Measurements from ENCODE around the gene FAM174B.
"Not testable (repeated sequence)": the region's sequence is repeated elsewhere in the genome, so short reads cannot be mapped to it uniquely, and the experiment has no call there.

The FAM174B gene

DNA sequence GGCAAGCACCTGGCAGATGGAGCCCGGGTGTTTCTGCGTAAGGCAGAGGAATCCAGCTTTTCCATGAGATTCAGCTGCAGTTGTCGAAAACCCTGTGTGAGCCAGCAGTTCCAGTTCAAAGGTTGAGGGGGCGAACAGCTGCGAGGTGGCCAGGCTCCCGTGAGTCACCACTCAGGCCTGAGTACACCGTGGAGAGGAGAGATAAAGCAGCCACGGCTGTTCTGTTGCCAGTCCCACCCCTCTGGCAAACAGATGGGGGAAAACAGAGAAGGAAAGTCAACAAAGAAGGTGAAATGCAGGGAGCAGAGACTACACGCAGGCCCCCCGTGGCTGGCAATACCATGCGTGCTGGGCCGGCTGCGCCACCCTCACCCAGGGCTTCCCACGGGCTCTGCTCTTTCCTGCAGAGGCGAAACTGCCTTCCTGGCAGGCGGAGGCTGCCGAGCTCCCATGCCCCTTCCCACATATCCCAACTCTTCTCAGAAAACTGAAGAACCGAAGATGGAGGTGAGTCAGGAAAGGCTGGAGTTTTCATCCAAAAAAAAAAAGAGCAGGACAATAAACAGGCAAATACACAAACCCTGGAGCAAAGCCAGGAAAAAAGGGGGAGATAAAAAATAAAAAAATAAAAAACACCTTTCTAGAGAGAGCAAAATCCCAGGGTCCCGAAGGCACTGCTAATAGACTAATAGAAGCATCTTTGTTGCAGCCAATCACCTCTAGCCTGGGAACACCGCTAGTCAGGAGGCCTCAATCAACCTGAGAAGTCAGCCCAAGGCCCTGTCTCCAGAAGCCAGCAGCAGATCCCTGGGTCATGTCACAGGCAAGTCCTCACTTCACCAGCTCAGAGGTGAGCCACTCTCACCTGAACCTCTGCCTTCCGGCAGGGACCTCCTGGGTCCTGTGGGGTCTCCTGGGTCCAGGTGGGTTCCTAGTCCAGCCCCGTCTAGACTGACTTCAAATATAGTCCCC is 37.7 kb downstream of the FAM174B start:
- no peak for DNase-seq

DNA sequence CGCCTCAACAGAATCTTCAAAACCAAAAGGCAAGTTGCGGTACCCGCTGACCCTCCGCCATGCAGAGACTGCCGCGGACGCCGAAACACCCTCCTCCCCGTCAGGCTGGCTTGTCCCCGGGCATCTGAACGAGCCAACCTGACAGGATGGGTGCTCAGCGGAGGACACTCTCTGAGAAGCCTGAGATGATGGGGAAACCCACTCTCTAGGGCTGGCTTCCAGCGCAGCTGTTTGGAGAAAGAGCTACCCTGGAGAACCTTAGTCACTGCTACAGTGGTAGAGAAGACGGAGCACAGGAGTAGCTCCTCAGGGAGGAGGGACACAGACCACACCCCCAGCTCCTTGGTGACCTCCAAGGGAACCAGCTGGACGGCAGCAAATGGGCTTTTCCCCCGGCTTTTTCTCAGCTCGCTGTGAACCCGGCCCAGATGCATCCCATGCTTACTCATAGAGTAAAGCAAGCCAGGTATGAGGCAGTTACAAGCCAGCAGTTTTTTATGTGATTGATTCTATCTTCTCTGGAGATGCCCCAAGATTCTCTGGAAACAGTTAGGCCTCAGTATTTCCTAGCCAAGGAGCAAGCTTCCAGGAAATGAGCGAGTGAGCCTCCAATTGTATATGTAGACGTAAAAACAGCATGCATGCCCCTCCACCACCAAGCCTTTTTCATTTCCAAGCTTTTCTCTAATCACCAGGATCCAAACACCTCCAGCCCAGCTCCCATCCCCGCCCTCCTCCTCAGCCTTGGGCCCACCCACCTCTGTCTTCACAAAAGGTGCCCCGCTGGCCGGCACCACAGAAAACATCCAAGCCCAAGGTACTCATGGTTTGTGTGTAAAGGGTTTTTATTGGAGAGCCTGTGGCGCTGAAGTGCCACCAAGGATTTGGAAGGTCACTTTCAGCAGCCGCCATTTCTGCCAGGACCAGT is 38.7 kb downstream of the FAM174B start:
- no peak for DNase-seq

- DNase-seq: no peak
These were observed 40.5 kb downstream of the FAM174B start for GRCh38 chr15:92614791-92615785.

DNA sequence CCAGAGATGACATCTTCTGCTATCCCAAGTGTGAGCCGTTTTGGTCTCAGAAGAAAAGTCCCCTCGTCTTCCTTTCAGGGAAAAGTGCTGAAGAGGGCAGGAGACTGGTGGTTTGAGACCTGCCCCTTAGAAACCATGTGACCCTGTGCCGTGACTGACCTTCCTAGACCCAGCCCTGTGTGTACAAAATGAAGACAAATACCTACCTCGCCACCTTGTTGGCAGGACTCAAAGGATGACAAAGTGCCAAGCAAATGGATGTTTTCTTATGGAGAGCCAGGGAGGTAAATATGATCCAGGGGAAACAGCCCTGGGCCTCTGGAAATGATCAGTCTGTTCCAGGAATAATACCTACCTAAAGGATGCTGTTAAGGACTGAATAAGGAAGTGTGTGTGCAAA is 41.3 kb downstream of the FAM174B start:
- DNase-seq: no peak

DNA sequence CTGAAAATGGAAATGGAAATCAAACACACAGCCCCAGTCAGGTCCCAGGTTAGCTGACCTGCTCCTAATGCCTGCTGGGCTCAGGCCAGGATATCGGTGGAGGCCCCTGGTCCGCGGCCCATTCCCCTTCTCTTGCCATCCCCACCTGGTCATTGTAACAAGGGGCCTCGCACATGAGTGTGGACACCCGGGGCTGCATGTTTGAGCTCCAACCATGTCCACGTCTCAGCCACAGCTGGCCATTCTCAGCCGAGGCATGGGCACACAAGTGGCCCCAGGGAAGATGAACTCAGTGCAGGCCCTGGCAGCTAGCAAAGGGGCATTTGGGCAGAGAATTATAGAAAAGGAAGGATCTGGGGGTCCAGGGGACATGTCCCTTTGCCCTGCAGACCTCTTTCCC is 41.7 kb downstream of the FAM174B start:
- no peak for DNase-seq

- DNase-seq: no peak
These were observed 42.7 kb downstream of the FAM174B start for GRCh38 chr15:92612891-92613290.

DNA sequence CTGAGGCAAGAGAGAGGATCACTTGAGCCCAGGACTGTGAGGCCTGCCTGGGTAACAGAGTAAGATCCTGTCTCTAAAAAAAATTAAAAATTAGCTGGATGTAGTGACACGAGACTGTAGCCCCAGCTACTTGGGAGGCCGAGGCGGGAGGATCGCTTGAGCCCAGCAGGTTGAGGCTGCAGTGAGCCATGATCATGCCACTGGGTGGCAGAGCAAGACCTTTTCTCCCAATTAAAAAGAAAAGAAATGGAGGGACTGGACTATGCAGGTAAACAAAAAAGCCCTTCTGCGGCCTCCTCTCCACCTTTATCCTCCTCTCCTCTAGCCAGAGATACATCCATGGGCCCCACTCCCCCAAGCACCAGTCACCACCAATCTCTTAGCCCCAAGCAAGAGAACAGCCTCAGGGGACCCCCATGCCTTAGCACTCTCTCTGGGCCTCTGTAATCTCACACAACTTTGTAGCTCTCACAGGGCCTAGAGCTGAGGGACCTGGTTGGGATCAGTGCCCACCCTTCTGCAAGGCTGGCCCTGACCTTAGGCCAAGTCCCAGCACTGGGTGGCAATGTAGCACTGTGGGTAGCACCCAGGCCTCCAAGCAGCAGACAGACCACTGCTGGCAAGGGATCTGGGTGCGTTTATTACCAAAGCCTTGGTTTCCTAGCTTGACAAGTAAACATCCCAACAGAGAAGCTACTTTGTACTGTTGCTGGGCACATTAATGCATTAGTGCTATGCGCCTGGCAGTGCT is 43.4 kb downstream of the FAM174B start:
- DNase-seq: no peak

GRCh38 chr15:92611150-92611549 is 44.4 kb downstream of the FAM174B start:
- DNase-seq: no peak

GRCh38 chr15:92610101-92610520 is 45.5 kb downstream of the FAM174B start:
- no peak for DNase-seq

- DNase-seq: no peak
These were observed 46.5 kb downstream of the FAM174B start for GRCh38 chr15:92608866-92609700.

DNA sequence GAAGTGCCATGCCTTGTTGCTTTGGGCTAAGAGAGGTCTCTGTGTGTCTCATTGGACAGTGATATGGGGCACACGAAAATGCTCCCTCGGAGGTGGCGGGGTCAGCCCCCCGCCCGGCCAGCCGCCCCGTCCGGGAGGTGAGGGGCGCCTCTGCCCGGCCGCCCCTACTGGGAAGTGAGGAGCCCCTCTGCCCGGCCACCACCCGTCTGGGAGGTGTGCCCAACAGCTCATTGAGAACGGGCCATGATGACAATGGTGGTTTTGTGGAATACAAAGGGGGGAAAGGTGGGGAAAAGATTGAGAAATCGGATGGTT is 48.8 kb downstream of the FAM174B start:
- not testable (repeated sequence) for DNase-seq

DNA sequence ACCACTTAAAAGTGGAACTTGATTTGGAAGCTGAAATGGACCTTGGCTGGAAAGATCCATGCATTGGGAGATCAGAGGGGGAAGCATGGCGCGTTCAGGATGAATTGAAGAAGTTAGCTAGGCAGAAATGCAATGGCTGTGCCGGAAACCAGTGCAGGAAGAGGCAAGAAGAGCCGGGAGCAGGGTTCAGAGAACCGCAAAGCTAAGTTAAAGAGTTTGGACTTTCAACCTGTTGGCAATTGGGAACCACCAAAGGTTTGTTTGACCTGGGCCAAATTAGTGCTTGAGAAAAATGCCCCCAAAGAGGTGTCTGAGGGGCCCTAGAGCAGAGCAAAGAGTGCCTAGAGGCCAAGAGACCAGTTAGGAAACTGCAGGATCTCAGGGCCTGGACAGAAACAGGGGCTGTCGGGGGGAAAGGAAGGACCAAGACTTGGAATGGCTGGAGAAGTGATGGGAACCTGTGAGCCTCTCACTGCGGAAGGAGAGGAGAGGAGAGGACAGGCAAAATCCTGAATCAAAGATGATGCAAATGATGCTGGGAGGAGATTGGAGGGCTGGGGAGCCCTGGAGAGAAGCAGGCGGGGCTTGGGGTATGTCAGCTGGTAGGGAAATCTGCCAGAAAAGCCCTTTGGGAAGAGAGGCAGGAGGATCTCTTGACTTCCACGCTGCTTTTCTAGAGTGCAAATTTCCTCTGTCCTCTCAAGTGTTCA is 49.3 kb downstream of the FAM174B start:
- no peak for DNase-seq

GRCh38 chr15:92605225-92605944 is 50.2 kb downstream of the FAM174B start:
- no peak for DNase-seq

- no peak for DNase-seq
These were observed 51.7 kb downstream of the FAM174B start for GRCh38 chr15:92603743-92604470.

- DNase-seq: no peak
These were observed 52.3 kb downstream of the FAM174B start for GRCh38 chr15:92603278-92603677.

GRCh38 chr15:92602267-92602593 is 53.3 kb downstream of the FAM174B start:
- DNase-seq: no peak

DNA sequence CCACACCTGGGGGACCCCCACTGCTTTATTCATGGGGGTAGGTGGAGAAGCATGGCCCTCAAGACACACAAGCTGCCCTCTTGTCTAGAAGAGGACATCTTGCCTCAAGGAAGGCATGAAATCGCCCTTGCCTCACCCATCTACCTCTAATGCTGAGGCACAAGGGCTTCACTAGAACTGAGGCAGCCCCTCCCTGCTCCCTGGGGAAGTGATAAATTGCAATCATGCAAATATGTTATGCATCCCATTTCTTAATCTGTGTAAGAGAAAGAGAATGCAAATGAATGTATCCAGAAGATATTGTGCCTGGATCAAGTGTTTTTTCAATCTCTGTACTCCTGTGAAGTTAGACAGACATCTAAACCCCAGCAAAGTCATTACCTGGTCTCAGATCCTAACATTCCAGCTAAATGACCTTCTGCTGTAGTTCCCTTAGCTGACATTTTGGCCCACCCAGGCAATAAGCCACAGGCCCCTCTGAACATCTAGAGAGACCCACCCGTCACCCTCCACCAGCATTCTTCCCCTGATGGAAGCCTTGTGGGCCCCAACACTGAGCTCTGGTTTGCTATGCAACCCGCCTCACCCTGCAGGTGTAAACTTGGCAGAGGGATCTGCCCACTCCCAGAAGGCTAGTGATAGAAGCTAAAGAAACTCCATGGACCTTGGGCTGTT is 53.8 kb downstream of the FAM174B start:
- DNase-seq: no peak

- DNase-seq: no peak
These were observed 54.7 kb downstream of the FAM174B start for GRCh38 chr15:92600856-92601255.
